ENCODE data around the gene BBS4.
A peak's percentile ranks its signal among the peaks of the same experiment; 100 is the strongest.
"Not testable (repeated sequence)": the region's sequence is repeated elsewhere in the genome, so short reads cannot be mapped to it uniquely, and the experiment has no call there.

BBS4 gene, protein sequence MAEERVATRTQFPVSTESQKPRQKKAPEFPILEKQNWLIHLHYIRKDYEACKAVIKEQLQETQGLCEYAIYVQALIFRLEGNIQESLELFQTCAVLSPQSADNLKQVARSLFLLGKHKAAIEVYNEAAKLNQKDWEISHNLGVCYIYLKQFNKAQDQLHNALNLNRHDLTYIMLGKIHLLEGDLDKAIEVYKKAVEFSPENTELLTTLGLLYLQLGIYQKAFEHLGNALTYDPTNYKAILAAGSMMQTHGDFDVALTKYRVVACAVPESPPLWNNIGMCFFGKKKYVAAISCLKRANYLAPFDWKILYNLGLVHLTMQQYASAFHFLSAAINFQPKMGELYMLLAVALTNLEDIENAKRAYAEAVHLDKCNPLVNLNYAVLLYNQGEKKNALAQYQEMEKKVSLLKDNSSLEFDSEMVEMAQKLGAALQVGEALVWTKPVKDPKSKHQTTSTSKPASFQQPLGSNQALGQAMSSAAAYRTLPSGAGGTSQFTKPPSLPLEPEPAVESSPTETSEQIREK

DNA sequence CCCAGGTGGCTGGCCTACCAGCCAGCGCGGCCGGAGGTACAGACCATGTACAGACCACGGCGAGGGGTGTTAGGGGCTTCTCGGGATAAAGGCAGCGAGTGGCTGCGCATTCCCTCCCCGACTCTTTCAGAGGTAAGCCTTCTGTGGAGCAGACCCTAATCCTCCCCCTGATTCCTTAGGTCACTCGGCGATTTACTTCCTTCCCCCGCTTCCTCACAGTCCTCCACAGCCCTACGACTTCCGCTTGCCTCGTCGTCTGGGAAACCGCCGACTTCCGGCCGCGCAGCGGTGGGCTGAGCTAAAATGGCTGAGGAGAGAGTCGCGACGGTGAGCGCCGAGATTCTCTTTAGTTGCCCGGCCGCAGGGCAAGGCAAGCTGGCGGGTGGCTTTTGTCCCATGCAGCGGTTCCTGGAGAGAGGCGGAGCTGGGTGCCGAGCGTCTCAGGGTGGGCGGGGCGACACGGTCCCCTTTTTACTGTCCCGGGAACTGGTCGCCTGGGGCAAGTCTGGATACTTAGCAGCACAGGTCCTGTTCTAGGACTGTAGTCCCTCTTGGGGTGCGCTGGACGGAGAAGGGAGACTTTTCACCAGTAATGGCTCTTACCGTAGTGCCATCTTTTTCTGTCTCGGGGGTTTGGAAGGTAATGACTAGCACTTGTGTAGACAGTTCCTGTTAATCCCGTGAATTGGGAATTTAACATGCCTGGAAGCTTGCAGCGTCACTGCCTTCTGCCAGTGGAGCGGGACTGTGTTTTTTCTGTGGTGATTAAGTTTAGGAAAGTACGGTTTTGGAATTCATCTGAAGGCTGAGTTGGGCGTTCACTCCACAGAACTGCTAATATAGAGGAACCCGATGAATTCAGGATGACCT, at the start of gene BBS4, which contains the start of gene HIGD2B:
Gene BBS4, plus strand, starts transcription at position 283 of the 870 bp plus-strand sequence. Its CDS starts 21 bp downstream, at position 304.
Gene HIGD2B, minus strand, starts transcription at position 258 of the 870 bp plus-strand sequence. CDS start 9,808 bp downstream, outside the sequence.
- peak; percentile 64 to 71 for DNase-seq (ENCODE audit: low read depth in 1 of 2, low spot score in 1 of 2)

DNA sequence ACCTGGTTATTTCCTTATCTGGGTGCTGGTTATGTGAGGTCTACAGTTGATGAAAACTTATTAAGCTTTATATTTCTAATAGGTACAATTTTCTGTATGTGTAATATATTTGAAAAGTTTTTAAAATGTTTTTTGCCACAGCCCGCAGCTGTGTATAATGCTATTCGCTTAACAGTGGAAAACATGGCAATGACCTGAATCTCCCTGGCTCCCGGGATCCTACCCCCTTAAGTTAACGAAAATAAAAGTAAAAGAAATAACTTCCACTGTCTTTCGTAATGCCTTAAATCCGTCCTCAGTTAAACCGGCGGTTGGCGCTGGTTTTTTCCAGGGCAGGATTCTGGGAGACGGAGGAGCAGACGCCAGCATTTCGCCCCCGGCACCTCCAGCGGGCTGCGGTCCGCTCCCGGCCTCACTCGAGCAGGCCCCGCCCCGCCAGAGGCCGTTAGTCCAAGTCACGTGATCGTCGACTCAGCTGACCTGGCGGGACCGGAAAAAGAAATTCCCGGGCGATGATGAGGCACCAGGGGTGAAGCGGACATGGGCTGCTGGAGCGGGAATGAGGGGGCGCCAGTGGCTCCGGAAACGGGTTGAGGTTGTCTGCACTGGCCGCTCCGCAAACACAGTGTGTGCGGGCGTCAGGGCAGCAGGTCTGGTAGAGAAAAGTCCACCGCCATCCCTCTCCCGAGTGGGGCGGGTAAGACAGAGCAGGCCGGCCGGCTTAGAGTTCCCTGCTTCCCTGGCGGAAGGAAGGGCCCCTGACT, 49.3 kb upstream of the BBS4 start:
- DNase-seq (ENCODE audit: low read depth in 1 of 2, low spot score in 1 of 2): peak in 1 of 2 donors; percentile 52

DNA sequence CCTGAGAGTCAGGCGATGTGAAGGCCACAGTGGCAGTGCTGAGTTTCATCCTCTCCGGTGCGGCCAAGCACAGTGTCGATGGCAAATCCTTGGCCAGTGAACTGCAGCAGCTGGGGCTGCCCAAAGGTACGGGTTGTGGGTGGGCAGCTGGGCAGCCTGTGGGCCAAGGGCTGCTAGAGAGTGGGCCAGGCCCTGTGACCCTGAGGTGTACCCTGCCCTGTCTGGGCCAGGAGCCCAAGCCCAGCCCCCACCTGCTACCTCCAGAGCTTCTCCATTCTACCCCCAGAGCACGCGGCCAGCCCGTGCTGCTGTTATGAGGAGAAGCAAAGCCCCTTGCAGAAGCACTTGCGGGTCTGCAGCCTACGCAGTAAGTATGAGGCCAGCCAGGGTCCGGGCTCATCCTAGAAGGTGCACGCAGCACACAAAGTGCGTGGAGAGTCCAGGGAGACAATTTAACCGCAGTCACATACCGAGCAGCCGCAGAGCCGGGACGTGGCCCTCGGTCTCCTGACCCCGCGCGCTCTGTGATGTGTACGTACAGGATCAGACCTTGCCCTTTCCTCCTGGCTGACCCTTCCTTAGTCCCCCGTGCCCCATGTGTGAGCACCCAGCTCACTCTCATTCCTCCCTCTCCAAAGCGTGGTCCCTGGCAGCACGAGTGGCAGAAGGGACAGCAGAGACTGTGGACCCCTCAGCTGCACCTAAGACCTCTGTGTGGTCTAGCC, 46.1 kb upstream of the BBS4 start:
- DNase-seq (ENCODE audit: low read depth in 1 of 2, low spot score in 1 of 2): not testable (repeated sequence)

DNA sequence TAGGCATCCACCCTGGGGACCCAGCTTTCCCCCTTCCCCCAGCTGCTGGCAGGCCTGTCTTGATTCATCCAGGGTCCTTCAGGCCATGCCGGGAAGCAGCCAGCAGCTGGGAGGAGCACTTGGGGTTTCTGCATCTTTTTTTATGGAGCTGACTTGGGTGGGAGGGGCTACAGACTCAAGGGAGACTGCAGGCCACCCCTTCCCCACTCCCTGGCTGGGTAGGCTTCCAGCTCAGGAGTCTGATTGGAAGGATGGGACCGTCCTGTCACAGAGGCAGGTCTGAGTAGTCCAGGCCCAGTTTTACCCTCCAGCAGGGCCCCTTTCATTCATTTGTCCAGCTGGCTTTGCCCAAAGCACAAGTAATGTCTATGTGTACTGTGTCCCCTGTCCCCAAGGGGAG, 43.7 kb upstream of the BBS4 start:
- DNase-seq (ENCODE audit: low read depth in 1 of 2, low spot score in 1 of 2): not testable (repeated sequence)

DNA sequence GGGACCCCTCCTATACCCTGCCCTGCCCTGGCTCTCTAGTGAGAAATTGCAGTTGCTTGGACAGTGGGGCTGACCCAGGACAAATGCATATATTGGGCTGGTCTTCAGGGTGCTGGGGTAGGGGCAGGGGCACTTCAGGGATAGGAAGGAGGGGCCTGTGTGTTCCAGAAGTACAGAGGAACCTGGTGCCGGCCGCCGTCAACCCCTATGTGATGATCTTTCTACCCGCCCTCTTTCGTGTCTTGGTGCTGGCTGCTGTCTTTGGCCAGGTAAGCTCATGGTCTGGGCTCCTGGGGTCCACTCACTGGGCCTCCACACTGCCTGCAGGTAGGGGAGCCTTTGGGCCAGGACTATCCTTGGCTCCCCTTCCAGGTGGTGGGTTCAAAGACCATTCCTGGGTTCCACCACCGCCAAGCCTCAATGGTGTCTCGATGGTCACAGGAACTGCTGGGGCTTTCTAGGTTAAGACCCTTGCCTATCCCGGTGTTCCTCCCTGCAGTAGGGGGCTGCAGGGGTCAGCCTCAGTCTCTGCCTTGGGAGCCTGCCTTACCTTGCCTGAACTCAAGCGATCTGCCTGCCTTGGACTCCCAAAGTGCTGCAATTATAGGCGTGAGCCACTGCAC, 37.3 kb upstream of the BBS4 start:
- DNase-seq (ENCODE audit: low read depth in 1 of 2, low spot score in 1 of 2): not testable (repeated sequence)

DNA sequence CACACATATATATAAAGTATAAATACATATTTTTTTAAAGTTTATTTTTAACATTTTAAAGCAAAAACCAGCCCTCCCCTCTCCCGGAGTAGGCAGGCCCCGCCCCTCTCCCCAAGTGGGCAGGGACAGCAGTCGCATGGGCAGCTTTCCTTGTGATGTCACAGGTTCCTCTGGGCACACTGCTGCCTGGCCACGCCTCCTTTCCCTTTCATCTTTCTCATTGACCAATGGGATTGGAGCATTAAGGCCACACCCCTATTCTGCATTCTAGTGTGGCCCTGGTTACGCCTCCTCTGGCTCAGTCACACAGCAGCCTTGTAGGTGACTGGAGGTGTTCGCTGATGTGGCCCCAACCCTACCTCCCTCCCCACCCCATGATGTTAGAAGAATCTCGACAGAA, 31.6 kb upstream of the BBS4 start, which contains the start of gene GOLGA6B:
Gene GOLGA6B, plus strand, starts transcription at position 301 of the 400 bp plus-strand sequence. Its CDS starts 41 bp downstream, at position 342.
- DNase-seq (ENCODE audit: low read depth in 1 of 2, low spot score in 1 of 2): not testable (repeated sequence)

DNA sequence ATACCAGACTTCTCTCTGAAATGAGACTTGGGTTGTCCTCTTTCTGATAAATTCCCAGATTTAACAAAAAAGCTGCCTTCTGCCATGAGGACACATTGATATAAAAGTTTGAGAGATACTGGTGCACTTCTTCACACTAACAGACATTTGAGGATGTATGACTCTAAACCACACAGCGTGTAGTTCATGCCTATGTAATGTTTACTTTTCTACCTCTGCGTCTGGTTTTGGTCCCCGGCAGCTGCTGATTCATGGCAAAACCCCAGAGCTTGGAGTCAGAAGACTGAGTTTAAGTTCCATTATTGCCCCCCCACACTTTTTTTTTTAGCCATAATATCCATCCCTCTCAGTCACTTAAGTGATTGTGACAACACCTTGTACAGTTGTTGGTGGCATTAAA, 30.0 kb upstream of the BBS4 start:
- DNase-seq (ENCODE audit: low read depth in 1 of 2, low spot score in 1 of 2): not testable (repeated sequence)

DNA sequence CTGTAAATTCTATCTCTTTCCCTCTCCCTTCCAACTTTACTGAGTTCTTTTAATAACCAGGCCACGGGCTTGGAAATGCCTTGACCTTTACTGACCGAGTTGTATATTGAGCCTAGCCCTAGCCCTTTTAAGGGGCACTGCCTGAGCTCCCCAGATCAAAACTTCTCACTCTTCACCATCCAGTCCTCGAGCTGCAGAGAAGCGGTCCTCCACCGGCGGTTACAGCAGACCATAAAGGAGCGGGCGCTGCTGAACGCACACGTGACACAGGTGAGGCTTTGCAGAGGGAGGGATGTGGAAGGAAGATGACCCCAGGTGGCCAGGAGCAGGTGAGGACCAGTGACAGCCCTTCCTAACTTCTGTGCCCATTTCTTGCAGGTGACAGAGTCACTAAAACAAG, 24.9 kb upstream of the BBS4 start:
- DNase-seq (ENCODE audit: low read depth in 1 of 2, low spot score in 1 of 2): not testable (repeated sequence)

DNA sequence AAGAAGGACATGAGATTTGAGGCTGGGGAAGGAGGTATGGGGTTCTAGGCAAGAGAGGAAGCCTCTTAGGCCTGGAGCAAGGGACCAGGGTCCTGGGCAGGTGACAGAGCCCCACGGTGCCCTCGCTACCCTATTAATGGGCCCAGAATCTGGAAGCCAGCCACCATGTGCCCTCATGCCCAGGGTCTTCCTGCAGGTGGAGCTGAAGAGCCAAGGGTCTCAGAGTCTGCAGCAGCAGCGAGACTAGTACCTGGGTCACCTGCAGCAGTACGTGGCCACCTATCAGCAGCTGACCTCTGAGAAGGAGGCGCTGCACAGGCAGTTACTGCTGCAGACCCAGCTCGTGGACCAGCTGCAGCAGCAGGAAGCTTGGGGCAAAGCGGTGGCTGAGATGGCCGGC, 22.1 kb upstream of the BBS4 start:
- DNase-seq (ENCODE audit: low read depth in 1 of 2, low spot score in 1 of 2): not testable (repeated sequence)

DNA sequence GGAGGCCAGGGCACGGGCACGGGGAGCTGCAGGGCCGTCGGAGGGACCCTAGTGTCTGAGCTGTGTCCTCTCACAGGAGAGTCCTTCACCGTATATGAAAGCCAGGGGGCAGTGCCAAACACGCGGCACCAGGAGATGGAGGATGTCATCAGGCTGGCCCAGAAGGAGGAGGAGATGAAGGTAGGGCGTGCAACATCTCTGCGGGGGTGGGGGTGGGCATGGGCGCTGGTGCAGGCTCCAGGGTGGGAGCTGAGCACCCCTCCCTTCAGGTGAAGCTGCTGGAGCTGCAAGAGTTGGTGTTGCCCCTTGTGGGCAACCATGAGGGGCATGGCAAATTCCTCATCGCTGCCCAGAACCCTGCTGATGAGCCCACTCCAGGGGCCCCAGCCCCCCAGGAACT, 20.3 kb upstream of the BBS4 start:
- DNase-seq (ENCODE audit: low read depth in 1 of 2, low spot score in 1 of 2): not testable (repeated sequence)

DNA sequence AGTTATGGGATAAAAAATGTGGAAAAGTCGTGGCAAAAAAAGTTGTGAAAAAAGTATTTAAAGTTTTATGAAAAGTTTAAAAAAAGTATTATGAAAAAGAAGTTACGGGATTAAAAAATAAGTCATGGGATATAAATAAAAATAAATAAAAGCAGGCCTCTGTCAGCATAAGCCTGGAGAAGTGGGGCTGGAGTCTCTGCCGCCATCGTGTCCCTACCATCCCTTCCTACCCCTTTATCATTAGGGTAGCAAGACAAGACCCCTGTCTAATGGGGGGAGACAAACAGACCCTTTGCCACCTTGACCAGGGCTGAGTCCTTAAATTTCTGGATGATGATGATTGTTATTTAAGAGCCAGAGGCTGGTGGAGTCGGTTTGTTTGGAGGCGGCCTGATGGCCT, 16.2 kb upstream of the BBS4 start:
- DNase-seq (ENCODE audit: low read depth in 1 of 2, low spot score in 1 of 2): not testable (repeated sequence)

DNA sequence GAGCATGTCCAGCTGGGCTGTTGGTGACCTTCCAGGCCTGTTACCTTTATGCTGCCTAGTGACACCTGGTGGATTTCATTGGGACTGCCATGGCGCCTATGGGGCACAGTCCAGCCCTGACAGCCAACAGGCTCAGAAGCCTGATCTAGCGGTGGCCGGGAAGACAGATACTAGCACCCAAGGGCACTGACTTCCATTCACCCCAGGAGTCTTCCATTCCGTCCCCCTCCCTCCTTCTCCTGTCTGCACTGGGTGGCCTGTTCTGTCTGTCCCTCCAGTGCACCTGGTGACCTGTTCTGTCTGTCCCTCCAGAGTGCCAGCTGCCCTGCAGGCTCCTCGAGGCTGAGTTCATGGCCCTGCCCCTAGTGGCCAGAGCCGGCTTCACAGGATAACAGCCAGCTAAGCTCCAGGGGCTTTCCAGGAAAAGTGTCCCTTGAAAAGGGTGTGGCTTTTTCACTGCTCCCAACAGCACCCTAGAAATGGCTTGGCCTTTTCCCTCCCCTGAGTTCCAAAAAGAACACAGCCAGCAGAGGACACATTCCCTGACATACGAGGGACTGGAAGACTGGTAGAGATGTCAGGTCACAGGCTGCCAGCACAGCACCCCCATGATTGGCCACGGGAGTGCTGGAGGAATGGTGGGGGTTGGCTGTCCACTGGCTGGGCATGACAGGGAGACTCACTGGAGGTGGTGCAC, 15.2 kb upstream of the BBS4 start:
- DNase-seq (ENCODE audit: low read depth in 1 of 2, low spot score in 1 of 2): peak; percentile 43 to 47

DNA sequence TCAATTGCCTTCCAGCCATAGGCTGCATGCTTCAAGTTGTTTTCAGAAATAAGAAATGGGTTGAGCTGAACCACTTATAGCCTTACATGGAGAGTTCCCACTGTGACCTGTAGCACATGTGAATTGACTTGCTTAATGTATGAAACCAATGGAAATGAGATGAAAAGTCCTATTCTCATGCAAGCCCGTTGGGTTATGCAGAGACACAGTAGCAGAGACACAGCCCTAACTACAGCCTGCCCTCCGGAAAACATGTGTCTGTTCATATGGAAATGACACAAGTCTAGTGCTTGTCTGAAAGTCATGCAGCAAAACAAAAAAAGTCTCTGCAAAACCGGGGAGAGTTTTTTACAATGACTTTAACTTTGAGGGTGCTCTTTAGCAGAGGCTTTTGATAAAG, 14.5 kb upstream of the BBS4 start:
- DNase-seq (ENCODE audit: low read depth in 1 of 2, low spot score in 1 of 2): no peak

DNA sequence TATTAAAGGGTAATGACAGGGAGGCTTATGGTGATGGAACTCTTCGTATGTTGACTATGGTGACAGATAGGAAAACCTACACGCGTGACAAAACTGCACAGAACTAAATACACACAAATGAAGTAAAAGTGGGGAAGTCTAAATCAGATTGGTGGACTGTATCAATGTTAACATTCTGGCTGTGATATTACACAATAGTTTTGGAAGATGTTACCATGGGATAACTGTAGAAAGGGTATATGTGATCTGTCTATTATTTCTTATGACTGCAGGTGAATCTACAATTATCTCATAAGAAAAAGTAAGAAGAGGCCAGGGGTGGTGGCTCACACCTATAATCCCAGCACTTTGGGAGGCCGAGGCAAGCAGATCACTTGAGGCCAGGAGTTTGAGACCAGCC, 9.2 kb upstream of the BBS4 start:
- DNase-seq (ENCODE audit: low read depth in 1 of 2, low spot score in 1 of 2): no peak

DNA sequence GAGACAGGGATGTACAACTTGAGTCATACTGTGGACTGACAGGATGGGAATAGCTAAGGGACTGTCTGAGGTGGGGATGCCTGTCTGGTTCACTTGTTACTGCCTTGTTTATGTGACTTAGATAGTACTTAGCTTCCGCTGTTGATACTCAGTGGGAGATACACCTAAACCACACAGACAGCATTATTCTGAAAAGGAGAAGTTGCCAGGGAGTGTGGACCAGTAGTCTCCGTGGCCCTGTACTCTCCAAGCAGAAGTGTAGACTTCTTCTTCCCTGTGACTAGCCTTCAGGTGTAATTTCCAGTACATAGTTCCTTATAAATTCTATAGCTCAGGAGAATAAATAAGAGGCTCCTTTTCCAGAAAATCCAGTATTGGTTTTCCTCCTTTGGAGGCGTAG, 5.1 kb upstream of the BBS4 start:
- DNase-seq (ENCODE audit: low read depth in 1 of 2, low spot score in 1 of 2): no peak

DNA sequence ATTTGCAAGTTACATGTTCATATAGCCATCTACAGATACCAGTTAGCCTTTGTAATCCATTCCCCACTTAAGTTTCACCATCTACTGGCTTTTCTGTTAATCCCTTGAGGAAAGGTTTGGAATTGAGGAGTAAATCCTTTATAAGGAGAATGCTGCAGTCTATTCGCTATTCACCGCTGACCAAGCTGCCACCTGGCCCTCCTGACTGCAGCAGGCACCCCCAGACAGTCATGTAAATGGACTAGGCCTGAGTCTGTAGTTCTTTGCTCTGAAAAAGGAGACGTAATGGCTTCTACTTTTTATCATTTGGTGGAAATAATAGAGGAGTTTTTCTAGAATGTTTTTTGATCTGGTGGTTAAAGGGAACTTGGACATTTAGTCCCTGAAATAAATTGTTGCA, 3.2 kb upstream of the BBS4 start:
- DNase-seq (ENCODE audit: low read depth in 1 of 2, low spot score in 1 of 2): no peak

DNA sequence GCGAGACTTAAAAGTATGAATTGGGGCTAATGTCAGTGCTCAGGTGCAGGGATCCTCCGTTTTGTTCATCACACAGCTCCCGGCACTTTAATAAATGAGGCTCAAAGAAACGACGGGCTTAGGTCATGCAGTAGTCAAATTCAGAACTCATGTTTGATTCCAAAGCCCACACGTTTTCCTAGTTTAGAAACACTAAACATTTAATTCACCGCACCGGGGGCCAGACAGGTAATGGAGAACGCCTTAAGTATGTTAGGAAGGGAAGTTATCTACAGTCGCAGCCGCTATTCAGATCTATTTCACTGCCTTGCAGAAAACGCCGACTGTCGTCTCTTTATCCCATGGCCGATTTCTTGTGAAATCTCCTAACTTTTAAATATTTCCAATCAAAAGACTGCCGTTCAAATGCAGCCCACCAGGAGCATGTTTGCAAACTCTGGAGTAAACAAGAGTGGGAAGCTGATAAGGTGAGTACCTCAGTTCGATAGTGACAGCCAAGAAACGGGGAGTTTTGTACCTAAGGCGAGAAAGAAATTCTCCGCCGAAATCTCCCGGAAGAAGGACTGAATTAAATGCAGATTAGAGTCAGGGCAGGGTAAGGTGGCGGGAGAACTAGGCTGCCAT, 594 bp upstream of the BBS4 start:
- DNase-seq (ENCODE audit: low read depth in 1 of 2, low spot score in 1 of 2): no peak

DNA sequence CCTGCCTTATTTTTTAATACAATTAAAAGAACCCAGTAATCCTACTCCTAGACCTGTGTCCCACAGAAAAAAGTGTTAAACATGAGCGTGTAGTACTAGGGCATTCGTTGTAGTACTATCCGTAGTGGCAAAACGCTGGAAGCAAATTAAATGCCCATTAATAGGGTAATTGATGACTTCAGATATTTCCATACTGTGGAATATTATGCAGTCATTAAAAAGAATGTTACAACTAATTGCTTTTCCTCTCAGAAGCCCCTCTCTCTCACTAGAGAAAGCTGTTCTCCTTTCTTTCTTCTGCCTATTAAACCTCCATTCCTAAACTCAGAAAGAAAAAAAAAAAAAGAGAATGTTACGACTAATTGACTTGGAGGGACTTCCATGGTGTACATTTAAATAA, 2.7 kb downstream of the BBS4 start:
- no peak for DNase-seq (ENCODE audit: low read depth in 1 of 2, low spot score in 1 of 2)

DNA sequence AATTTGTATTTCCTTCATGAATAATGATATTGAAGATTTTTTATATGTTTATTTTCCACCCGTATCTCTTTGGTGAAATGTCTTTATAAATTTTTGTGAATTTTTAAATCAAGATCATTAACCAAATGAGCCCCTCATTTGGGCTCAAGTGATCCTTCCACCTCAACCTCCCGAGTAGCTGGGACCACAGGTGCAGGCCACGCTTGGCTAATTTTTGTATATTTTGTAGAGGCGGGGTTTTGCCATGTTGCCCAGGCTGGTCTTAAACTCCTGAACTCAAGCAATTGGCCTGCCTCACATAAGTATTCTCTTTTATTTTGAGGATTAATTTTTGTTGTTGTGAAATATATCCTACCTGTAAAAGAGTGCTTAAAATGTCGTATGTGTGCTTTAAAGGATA, 4.9 kb downstream of the BBS4 start:
- DNase-seq (ENCODE audit: low read depth in 1 of 2, low spot score in 1 of 2): no peak

Measured in stimulated activated CD4-positive, alpha-beta T cell treated with anti-CD3 and anti-CD28 coated beads, Interleukin-15, amount 100 ng/mL, for 1 hour (primary cell).